ENCODE measurements around the gene ADARB2. TPM values are rescaled to one million over a fixed set of nuclear protein-coding genes. Genes with fewer than 3 reads are reported as not detected.

Gene ADARB2
- total RNA-seq, 2 experiments from 2014 or later = 0.17 to 0.30 TPM

- POLR2A ChIA-PET = no interaction called here
- Mint-ChIP-seq H3K4me3 (no peak overlapping the region), H3K9me3 (no peaks in the 10 kb centered on the region), H3K27ac (no peak overlapping the region), H3K36me3 (ENCODE audit: low read depth) (no peaks in the 10 kb centered on the region), H3K4me1 (no peaks in the 10 kb centered on the region), H3K27me3 (peaks cover 2% of the 10 kb centered on the region)
- CTCF ChIA-PET = no interaction called here
- DNase-seq = no peak
Observed at GRCh38 chr10:1205450-1206030, 531.8 kb downstream of the ADARB2 start.

- Mint-ChIP-seq H3K27me3 (peaks cover 2% of the 10 kb centered on the region), H3K27ac (no peak overlapping the region), H3K36me3 (ENCODE audit: low read depth) (no peaks in the 10 kb centered on the region), H3K4me1 (no peaks in the 10 kb centered on the region), H3K9me3 (no peaks in the 10 kb centered on the region), H3K4me3 (no peak overlapping the region)
- POLR2A ChIA-PET = no interaction called here
- CTCF ChIA-PET = no interaction called here
- no peak for DNase-seq
Observed at GRCh38 chr10:1204434-1205326, 532.6 kb downstream of the ADARB2 start.

GRCh38 chr10:1203704-1204103 is 533.6 kb downstream of the ADARB2 start:
- H3K4me3 Mint-ChIP-seq = no peak overlapping the region
- no peaks in the 10 kb centered on the region for H3K9me3 Mint-ChIP-seq
- no peak for DNase-seq
- ChIA-PET CTCF (no interaction called here), POLR2A (no interaction called here)
- H3K4me1 Mint-ChIP-seq = no peaks in the 10 kb centered on the region
- no peaks in the 10 kb centered on the region for H3K36me3 Mint-ChIP-seq (ENCODE audit: low read depth)
- peaks cover 3% of the 10 kb centered on the region for H3K27me3 Mint-ChIP-seq
- no peak overlapping the region for H3K27ac Mint-ChIP-seq

DNA sequence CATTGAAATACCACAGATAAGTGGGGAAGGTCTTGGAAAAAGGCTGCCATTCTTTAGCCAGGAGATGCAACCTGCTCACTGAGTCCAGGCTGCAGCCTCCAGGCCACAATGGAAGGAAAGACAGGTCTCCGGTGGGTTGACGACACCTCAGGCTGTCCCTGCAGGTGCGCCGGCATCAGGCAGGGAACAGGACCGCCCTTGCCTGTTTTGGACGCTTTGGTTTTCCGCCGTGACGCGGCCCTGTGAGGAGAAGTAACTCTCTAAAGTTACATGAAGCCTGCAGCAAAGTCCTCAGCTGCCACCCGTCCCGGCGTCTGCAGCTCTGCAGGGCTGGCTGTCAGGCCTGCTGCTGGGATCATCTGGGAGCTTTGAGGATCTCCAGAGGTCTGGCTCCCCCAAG is 534.1 kb downstream of the ADARB2 start:
- ChIA-PET POLR2A (no interaction called here), CTCF (no interaction called here)
- H3K9me3 Mint-ChIP-seq = no peaks in the 10 kb centered on the region
- no peaks in the 10 kb centered on the region for H3K36me3 Mint-ChIP-seq (ENCODE audit: low read depth)
- DNase-seq = no peak
- no peak overlapping the region for H3K4me3 Mint-ChIP-seq
- H3K27ac Mint-ChIP-seq = no peak overlapping the region
- no peaks in the 10 kb centered on the region for H3K4me1 Mint-ChIP-seq
- H3K27me3 Mint-ChIP-seq = peaks cover 6% of the 10 kb centered on the region

GRCh38 chr10:1202343-1202742 is 535.0 kb downstream of the ADARB2 start:
- no peak overlapping the region for H3K4me3 Mint-ChIP-seq
- POLR2A ChIA-PET = no interaction called here
- no peaks in the 10 kb centered on the region for H3K4me1 Mint-ChIP-seq
- peaks cover 15% of the 10 kb centered on the region for H3K27me3 Mint-ChIP-seq
- H3K9me3 Mint-ChIP-seq = no peaks in the 10 kb centered on the region
- H3K36me3 Mint-ChIP-seq (ENCODE audit: low read depth) = no peaks in the 10 kb centered on the region
- DNase-seq = no peak
- CTCF ChIA-PET = no interaction called here
- H3K27ac Mint-ChIP-seq = no peak overlapping the region

- DNase-seq = no peak
- ChIA-PET POLR2A (interaction anchor here (0.6 kb wide), 2 partner anchors 9 to 133 kb away, joined by 3 read pairs; no protein-coding TSS in a partner anchor), CTCF (interaction anchor here (0.6 kb wide), 1 partner anchor 60 kb away, joined by 3 read pairs; no protein-coding TSS in a partner anchor)
- Mint-ChIP-seq H3K27ac (no peak overlapping the region), H3K9me3 (no peaks in the 10 kb centered on the region), H3K27me3 (peaks cover 19% of the 10 kb centered on the region), H3K4me1 (no peaks in the 10 kb centered on the region), H3K4me3 (no peak overlapping the region), H3K36me3 (ENCODE audit: low read depth) (no peaks in the 10 kb centered on the region)
Observed at GRCh38 chr10:1200866-1201807, 536.2 kb downstream of the ADARB2 start.

DNA sequence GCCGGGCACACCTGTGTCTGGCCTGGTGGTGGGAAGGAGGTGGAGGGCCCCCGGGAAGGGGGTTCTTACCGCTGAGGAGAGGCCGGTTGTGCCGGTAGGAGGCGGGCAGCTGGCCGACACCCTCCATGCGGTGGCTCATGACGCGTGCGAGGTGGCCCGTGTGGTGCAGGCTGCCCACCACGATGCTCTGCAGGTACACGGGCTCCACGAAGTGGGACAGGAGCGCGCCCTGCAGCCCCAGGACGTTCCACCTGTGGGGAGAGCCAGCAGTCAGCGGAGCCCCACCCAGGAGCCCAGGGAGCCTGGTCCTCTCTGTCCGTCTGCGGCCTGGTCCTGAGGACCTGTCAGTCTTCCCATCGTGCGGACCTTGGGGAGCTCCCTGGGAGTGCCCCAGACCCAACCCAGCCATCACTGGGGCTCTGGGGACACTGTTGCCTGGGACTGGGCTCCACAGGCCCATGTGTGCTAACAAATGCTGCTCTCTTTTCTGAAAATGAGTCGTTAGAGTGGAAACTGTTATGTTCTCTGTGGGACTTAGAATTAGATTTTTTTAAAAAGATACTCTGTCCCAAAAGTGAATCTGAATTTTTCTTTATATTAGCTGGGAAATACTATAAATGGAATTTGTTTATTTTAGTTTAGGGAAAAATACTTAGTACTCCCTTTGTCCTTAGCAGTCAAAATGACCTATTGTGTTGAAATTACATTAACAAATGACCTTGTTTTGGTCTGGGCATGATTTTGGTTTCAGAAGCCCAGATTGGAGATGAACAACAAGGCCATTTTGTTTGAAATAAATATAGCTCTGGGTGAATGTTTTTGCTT is 537.2 kb downstream of the ADARB2 start:
- H3K4me3 Mint-ChIP-seq = no peak overlapping the region
- H3K9me3 Mint-ChIP-seq = no peaks in the 10 kb centered on the region
- ChIA-PET POLR2A (no interaction called here), CTCF (no interaction called here)
- no peak overlapping the region for H3K27ac Mint-ChIP-seq
- peaks cover 20% of the 10 kb centered on the region for H3K27me3 Mint-ChIP-seq
- no peaks in the 10 kb centered on the region for H3K36me3 Mint-ChIP-seq (ENCODE audit: low read depth)
- no peak for DNase-seq
- H3K4me1 Mint-ChIP-seq = no peaks in the 10 kb centered on the region

DNA sequence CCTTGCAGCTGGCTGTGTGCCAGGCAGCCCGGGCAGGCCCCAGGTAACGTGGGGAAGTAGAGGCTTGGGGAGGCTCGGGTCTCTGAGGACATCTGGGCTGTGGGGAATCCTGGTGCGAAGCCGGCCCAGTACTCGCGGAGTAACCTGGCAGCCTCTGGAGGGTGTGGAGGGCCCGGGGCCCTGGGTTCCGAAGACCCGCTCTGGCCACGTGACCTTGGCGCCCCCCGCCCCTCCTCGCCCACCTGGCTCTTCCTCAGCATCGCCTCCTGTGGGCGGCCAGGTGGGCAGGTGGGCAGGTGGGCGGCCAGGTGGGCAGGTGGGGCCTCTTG is 538.0 kb downstream of the ADARB2 start:
- ChIA-PET POLR2A (no interaction called here), CTCF (no interaction called here)
- no peak overlapping the region for H3K27ac Mint-ChIP-seq
- H3K27me3 Mint-ChIP-seq = peaks cover 20% of the 10 kb centered on the region
- no peak overlapping the region for H3K4me3 Mint-ChIP-seq
- no peak for DNase-seq
- H3K36me3 Mint-ChIP-seq (ENCODE audit: low read depth) = no peaks in the 10 kb centered on the region
- H3K4me1 Mint-ChIP-seq = peaks cover 3% of the 10 kb centered on the region
- no peaks in the 10 kb centered on the region for H3K9me3 Mint-ChIP-seq

GRCh38 chr10:1198453-1199344 is 538.6 kb downstream of the ADARB2 start:
- Mint-ChIP-seq H3K27me3 (peaks cover 20% of the 10 kb centered on the region), H3K4me3 (no peak overlapping the region), H3K27ac (no peak overlapping the region), H3K9me3 (no peaks in the 10 kb centered on the region), H3K36me3 (ENCODE audit: low read depth) (no peaks in the 10 kb centered on the region), H3K4me1 (peaks cover 8% of the 10 kb centered on the region)
- DNase-seq = no peak
- CTCF ChIA-PET = no interaction called here
- POLR2A ChIA-PET = no interaction called here

DNA sequence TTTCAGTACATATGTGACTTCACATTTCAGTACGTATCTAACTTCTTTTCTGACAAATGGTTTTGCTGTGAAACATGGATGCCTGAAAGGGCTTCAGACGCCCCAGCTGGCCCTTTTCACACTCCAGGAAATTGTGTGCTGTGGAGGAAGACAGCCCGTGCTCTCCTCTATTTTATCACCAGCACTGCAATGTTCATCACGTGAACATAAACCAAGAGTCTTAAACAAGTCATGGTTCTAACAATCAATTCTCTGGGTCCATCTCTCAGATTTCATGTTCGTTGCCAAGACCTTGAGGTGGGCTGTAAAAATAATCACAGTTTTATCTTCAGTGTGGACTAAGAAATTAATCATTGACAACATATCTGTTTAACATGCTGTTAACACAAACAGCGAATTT is 539.9 kb downstream of the ADARB2 start:
- Mint-ChIP-seq H3K27ac (no peak overlapping the region), H3K4me1 (peaks cover 17% of the 10 kb centered on the region), H3K4me3 (no peak overlapping the region), H3K27me3 (peaks cover 20% of the 10 kb centered on the region), H3K36me3 (ENCODE audit: low read depth) (no peaks in the 10 kb centered on the region), H3K9me3 (no peaks in the 10 kb centered on the region)
- no peak for DNase-seq
- POLR2A ChIA-PET = no interaction called here
- CTCF ChIA-PET = no interaction called here

- peaks cover 17% of the 10 kb centered on the region for H3K4me1 Mint-ChIP-seq
- POLR2A ChIA-PET = no interaction called here
- H3K27me3 Mint-ChIP-seq = peaks cover 20% of the 10 kb centered on the region
- no peak for DNase-seq
- no peaks in the 10 kb centered on the region for H3K36me3 Mint-ChIP-seq (ENCODE audit: low read depth)
- H3K9me3 Mint-ChIP-seq = no peaks in the 10 kb centered on the region
- no peak overlapping the region for H3K27ac Mint-ChIP-seq
- no peak overlapping the region for H3K4me3 Mint-ChIP-seq
- CTCF ChIA-PET = no interaction called here
Observed at GRCh38 chr10:1196656-1197055, 540.7 kb downstream of the ADARB2 start.

DNA sequence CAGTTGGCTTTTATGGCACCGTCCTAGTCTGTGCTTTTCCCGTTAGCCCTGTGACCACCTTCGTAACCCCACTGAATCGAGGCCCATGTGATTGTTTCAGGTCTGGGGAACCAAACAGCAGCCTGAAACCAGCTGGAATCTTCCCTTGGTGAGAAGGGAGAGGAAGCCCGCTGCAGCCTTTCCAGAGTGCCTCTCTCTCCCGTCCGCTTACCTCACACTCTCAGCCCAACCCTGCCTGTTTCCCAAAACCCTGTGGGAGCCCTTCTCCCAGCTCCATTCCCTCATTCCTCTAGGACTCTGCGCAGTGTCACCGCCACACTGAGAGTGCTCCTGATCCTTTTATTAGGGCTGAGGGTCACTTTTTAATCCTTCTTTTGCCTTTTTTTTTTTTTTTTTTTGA is 541.5 kb downstream of the ADARB2 start:
- no peaks in the 10 kb centered on the region for H3K9me3 Mint-ChIP-seq
- POLR2A ChIA-PET = no interaction called here
- H3K27ac Mint-ChIP-seq = no peak overlapping the region
- CTCF ChIA-PET = no interaction called here
- no peak for DNase-seq
- H3K4me1 Mint-ChIP-seq = peaks cover 17% of the 10 kb centered on the region
- H3K27me3 Mint-ChIP-seq = peaks cover 20% of the 10 kb centered on the region
- no peaks in the 10 kb centered on the region for H3K36me3 Mint-ChIP-seq (ENCODE audit: low read depth)
- H3K4me3 Mint-ChIP-seq = no peak overlapping the region

Data from activated CD4-positive, alpha-beta T cell treated with anti-CD3 and anti-CD28 coated beads, Interleukin-2, amount 10 ng/mL, durations not matched to agents 7 days and 5 days (primary cell).